WERI-Rb-1 (cell line): ENCODE measurements around the gene RRBP1.
A peak's percentile ranks its signal among the peaks of the same experiment; 100 is the strongest.

Experiments
- DNase-seq: peaks from one replicate; pipeline ENCODE4 v3.0.0-alpha.2; 2020
- H3K27ac ChIP-seq: fragments of 250-450 bp; sonication (Bioruptor Pico); 2 replicates; pipeline ENCODE4 v1.5.1; 2020; ENCODE audit warnings: mild to moderate bottlenecking, moderate library complexity
- H3K27me3 ChIP-seq: fragments of 250-450 bp; sonication (Bioruptor Pico); 2 replicates; pipeline ENCODE4 v1.5.1; 2021; ENCODE audit warnings: mild to moderate bottlenecking, low read depth, moderate library complexity; ENCODE audit not compliant: insufficient read depth, severe bottlenecking
- H3K36me3 ChIP-seq: fragments of 250-450 bp; sonication (Bioruptor Pico); 2 replicates; pipeline ENCODE4 v1.5.1; 2020; ENCODE audit warnings: mild to moderate bottlenecking, moderate library complexity
- H3K4me3 ChIP-seq: 2 replicates; pipeline ENCODE4 v1.5.1; 2011; ENCODE audit warnings: low read depth, mild to moderate bottlenecking, control low read depth, low read length
- H3K9me3 ChIP-seq: fragments of 250-450 bp; sonication (Bioruptor Pico); 2 replicates; pipeline ENCODE4 v1.5.1; 2021; ENCODE audit warnings: mild to moderate bottlenecking, moderate library complexity; ENCODE audit not compliant: severe bottlenecking
- TF ChIP-seq, protein P1 (sequence below): IDR thresholded peaks from 2 replicates; pipeline ENCODE4 v1.5.1; 2011; ENCODE audit warnings: low read depth, mild to moderate bottlenecking, control low read depth, inconsistent platforms, low read length

Gene RRBP1

DNA sequence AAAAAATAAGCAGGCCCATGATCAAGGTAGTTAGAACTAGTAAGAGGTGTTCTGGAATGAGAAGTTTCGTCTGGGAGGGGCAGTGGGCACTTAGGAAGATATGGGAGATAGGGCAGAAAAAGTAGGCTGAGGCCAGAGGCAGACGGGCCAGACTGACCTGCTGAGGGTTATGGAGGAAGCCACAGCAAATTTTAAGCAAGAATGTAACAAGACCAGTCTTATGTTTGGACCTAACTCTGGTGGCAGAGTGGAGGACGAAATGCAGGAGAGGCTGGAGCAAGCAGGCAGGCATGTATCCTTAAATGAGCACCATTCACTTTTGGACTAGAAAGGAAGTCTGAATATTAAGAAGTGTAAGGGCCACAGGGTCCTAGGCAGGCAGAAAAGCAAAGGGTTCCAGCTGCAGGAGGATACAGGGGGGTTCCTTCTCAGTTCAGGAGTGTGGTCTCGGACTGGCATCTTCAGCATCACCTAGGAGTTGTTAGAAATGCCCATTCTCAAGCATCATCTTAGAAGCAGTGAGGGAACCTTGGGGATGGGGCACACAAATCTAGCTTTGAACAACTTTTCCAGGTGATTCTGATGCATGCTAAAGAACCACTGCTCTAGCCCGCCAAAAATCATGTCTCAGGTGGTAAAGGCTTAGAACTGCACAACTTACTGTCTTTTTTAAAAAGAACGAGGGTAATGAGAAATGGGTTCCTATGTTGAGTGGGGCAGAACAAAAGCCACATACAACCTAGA is 113.8 kb downstream of the RRBP1 start:
- H3K27me3 ChIP-seq, result no peaks in the 10 kb centered on the region
- no peak overlapping the region; the same call in 1 of the 2 replicates for H3K27ac ChIP-seq
- H3K9me3 ChIP-seq, result no peaks in the 10 kb centered on the region
- H3K4me3 ChIP-seq, result peak overlapping the region; percentile 96
- no peaks in the 10 kb centered on the region; the same call in none of the 2 replicates for H3K36me3 ChIP-seq
- no peak for DNase-seq
- TF ChIP-seq, protein P1, sequence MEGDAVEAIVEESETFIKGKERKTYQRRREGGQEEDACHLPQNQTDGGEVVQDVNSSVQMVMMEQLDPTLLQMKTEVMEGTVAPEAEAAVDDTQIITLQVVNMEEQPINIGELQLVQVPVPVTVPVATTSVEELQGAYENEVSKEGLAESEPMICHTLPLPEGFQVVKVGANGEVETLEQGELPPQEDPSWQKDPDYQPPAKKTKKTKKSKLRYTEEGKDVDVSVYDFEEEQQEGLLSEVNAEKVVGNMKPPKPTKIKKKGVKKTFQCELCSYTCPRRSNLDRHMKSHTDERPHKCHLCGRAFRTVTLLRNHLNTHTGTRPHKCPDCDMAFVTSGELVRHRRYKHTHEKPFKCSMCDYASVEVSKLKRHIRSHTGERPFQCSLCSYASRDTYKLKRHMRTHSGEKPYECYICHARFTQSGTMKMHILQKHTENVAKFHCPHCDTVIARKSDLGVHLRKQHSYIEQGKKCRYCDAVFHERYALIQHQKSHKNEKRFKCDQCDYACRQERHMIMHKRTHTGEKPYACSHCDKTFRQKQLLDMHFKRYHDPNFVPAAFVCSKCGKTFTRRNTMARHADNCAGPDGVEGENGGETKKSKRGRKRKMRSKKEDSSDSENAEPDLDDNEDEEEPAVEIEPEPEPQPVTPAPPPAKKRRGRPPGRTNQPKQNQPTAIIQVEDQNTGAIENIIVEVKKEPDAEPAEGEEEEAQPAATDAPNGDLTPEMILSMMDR, result no peak

GRCh38 chr20:17566345-17566744 is 115.7 kb downstream of the RRBP1 start:
- no peak for DNase-seq
- H3K9me3 ChIP-seq, result no peaks in the 10 kb centered on the region
- no peaks in the 10 kb centered on the region; the same call in 1 of the 2 replicates for H3K36me3 ChIP-seq
- H3K27ac ChIP-seq, result no peak overlapping the region
- no peak overlapping the region for H3K4me3 ChIP-seq
- TF ChIP-seq, protein P1, result no peak
- H3K27me3 ChIP-seq, result no peaks in the 10 kb centered on the region

DNA sequence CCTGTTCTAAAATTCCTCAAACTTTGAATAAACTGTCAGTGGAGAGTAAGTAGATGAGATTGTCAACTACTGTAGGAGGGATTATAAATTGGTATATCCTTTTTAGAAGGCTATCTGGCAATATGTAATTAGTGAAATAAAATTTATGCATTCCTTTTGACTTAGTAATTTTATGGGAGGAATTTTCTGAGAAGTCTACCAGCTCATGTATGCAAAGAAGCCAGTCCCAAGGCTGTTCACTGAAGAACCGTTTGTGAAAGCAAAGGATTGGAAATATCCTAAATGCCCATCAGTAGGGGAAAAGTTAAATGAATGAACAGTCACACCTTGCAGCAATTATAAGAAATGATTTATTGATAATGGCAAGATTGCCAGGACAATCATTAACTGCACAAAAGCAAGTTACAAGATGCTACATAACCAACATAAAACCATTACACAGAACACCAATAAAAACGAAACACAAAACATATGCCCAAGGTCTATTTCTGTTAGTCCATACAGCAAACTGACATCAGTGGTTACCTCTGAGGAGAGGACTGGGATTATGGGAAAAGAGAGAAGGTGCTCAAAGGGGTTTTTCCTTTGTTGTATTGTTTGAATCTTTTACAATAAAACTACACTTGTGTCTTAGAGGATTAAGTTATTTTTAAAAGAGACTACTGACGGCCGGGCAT is 116.7 kb downstream of the RRBP1 start:
- no peaks in the 10 kb centered on the region for H3K9me3 ChIP-seq
- no peak overlapping the region for H3K4me3 ChIP-seq
- no peak for DNase-seq
- no peaks in the 10 kb centered on the region; the same call in 1 of the 2 replicates for H3K36me3 ChIP-seq
- no peak overlapping the region for H3K27ac ChIP-seq
- TF ChIP-seq, protein P1, result no peak
- H3K27me3 ChIP-seq, result no peaks in the 10 kb centered on the region
